Peyer's patch (tissue), 4 donors: ENCODE measurements around the gene VSIG10.

Experiments used
- POLR2A ChIP-seq, 2 donors: fragments of 450-650 bp; IDR thresholded peaks; one replicate each; pipeline ENCODE4 v1.5.1; 2017; ENCODE audit warnings: antibody characterized with exemption in 2 of 2, mild to moderate bottlenecking in 2 of 2, moderate library complexity in 2 of 2
- TF ChIP-seq, protein P1 (sequence below), 6 experiments: fragments of 450-650 bp in 4 of 6; fragments of 200-600 bp in 2 of 6; sonication (generic) in 1 of 6; IDR thresholded peaks; one replicate each; pipeline ENCODE4 v1.5.1; 2017 to 2019; ENCODE audit warnings: antibody characterized with exemption in 6 of 6, mild to moderate bottlenecking in 3 of 6, moderate library complexity in 1 of 6

DNA sequence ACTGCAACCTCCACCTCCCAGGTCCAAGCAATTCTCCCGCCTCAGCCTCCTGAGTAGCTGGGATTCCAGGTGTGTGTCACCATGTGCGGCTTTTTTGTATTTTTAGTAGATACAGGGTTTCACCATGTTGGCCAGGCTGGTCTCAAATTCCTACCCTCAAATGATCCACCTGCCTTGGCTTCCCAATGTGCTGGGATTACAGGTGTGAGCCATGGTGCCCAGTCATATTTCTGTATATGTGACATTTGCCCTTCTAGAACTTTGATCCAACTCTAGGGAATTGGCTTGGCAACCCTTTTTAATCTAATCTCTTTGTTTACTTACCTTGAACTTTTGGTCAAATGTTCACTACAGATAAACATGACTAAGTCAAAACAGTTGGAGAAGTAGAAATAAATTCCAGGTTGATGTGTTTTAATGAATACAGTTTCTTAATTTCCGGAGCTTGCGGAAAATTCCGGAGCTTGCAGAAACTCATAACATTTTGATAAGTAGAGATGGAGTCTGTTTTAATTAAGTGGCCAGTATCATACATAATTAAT, 20.6 kb upstream of the VSIG10 start:
- TF ChIP-seq, protein P1, sequence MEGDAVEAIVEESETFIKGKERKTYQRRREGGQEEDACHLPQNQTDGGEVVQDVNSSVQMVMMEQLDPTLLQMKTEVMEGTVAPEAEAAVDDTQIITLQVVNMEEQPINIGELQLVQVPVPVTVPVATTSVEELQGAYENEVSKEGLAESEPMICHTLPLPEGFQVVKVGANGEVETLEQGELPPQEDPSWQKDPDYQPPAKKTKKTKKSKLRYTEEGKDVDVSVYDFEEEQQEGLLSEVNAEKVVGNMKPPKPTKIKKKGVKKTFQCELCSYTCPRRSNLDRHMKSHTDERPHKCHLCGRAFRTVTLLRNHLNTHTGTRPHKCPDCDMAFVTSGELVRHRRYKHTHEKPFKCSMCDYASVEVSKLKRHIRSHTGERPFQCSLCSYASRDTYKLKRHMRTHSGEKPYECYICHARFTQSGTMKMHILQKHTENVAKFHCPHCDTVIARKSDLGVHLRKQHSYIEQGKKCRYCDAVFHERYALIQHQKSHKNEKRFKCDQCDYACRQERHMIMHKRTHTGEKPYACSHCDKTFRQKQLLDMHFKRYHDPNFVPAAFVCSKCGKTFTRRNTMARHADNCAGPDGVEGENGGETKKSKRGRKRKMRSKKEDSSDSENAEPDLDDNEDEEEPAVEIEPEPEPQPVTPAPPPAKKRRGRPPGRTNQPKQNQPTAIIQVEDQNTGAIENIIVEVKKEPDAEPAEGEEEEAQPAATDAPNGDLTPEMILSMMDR (IDR thresholded peaks at IDR 0.05) = no peak
- TF ChIP-seq POLR2A (IDR thresholded peaks at IDR 0.05) = no peak
